HG03354 (cell line): ENCODE results near the gene GNAT1.
"Not testable (repeated sequence)": the region's sequence is repeated elsewhere in the genome, so short reads cannot be mapped to it uniquely, and the experiment has no call there.

Experiments
- ATAC-seq: cut with Tn5 transposase; IDR thresholded peaks from one replicate; pipeline ENCODE4 v1.9.1; 2021; ENCODE audit warnings: mild to moderate bottlenecking; ENCODE audit not compliant: unreplicated experiment, poor library complexity, severe bottlenecking

The GNAT1 gene

GRCh38 chr3:50196253-50196801 is 4.9 kb downstream of the GNAT1 start:
- no peak for ATAC-seq

- no peak for ATAC-seq
Observed at GRCh38 chr3:50201573-50202315, 10.3 kb downstream of the GNAT1 start.

GRCh38 chr3:50202353-50203112 is 11.1 kb downstream of the GNAT1 start:
- no peak for ATAC-seq

- ATAC-seq, result no peak
Observed at GRCh38 chr3:50203113-50203808, 11.9 kb downstream of the GNAT1 start.

- no peak for ATAC-seq
Observed at GRCh38 chr3:50203809-50204803, 12.7 kb downstream of the GNAT1 start.

GRCh38 chr3:50204804-50205412 is 13.5 kb downstream of the GNAT1 start, which contains the start of gene SLC38A3:
TSS of gene SLC38A3 (plus strand) at chr3:50205271. CDS start at chr3:50214200, 8,929 bp downstream.
- ATAC-seq, result no peak

- no peak for ATAC-seq
Observed at GRCh38 chr3:50205413-50206276, 14.2 kb downstream of the GNAT1 start.

- no peak for ATAC-seq
Observed at GRCh38 chr3:50207359-50208042, 16.1 kb downstream of the GNAT1 start.

GRCh38 chr3:50208677-50209344 is 17.4 kb downstream of the GNAT1 start:
- no peak for ATAC-seq

- no peak for ATAC-seq
Observed at GRCh38 chr3:50210176-50210509, 18.7 kb downstream of the GNAT1 start.

- no peak for ATAC-seq
Observed at GRCh38 chr3:50210510-50211367, 19.3 kb downstream of the GNAT1 start.

GRCh38 chr3:50211368-50211717 is 19.9 kb downstream of the GNAT1 start:
- ATAC-seq, result not testable (repeated sequence)

- no peak for ATAC-seq
Observed at GRCh38 chr3:50211930-50212329, 20.5 kb downstream of the GNAT1 start.

- no peak for ATAC-seq
Observed at GRCh38 chr3:50212502-50212901, 21.1 kb downstream of the GNAT1 start.

GRCh38 chr3:50212971-50213370 is 21.6 kb downstream of the GNAT1 start:
- ATAC-seq, result no peak

- no peak for ATAC-seq
Observed at GRCh38 chr3:50213373-50213772, 22.0 kb downstream of the GNAT1 start.
